Transverse colon (tissue), 4 donors: ENCODE measurements around the gene PDE7B. TPM values are rescaled to one million over a fixed set of nuclear protein-coding genes. Genes with fewer than 3 reads are reported as not detected.

ENCODE experiments used
- DNase-seq: peaks from one replicate; pipeline ENCODE4 v3.0.0-alpha.2; 2019
- H3K27ac ChIP-seq, 4 donors: fragments of 200-600 bp; sonication (generic); 2 replicates each; pipeline ENCODE4 v1.5.1; 2016 to 2018; ENCODE audit warnings: inconsistent platforms in 4 of 4
- H3K27me3 ChIP-seq: fragments of 200-600 bp; sonication (generic); 2 replicates; pipeline ENCODE4 v1.5.1; 2017; ENCODE audit warnings: inconsistent platforms
- H3K36me3 ChIP-seq, 4 donors: fragments of 200-600 bp; sonication (generic); 2 replicates each; pipeline ENCODE4 v1.5.1; 2017 to 2019; ENCODE audit warnings: inconsistent platforms in 4 of 4
- H3K4me1 ChIP-seq, 4 donors: fragments of 200-600 bp; sonication (generic); 2 replicates each; pipeline ENCODE4 v1.5.1; 2017 to 2020; ENCODE audit warnings: inconsistent platforms in 4 of 4
- H3K4me3 ChIP-seq, 4 donors: fragments of 200-600 bp; sonication (generic); 1 replicate in 1 of 4; 2 replicates in 3 of 4; pipeline versions ENCODE4 v1.5.1 to v1.6.1; 2017 to 2019; ENCODE audit warnings: inconsistent platforms in 4 of 4
- H3K9me3 ChIP-seq, 2 donors: fragments of 200-600 bp; sonication (generic); 2 replicates each; pipeline ENCODE4 v1.5.1; 2017 to 2019; ENCODE audit warnings: inconsistent platforms in 2 of 2
- CTCF ChIP-seq, 5 experiments: fragments of 200-600 bp in 3 of 5; fragments of 450-650 bp in 2 of 5; sonication (generic) in 3 of 5; IDR thresholded peaks; 1 replicate in 2 of 5; 2 replicates in 3 of 5; pipeline ENCODE4 v1.5.1; 2016 to 2017; ENCODE audit warnings: antibody characterized with exemption in 5 of 5, inconsistent platforms in 3 of 5, mild to moderate bottlenecking in 2 of 5, moderate library complexity in 1 of 5
- EP300 ChIP-seq: sonication (generic); formaldehyde crosslinking; IDR thresholded peaks from one replicate; pipeline ENCODE4 v1.6.1; 2017; ENCODE audit warnings: antibody characterized with exemption, low read depth
- POLR2A ChIP-seq: fragments of 450-650 bp; IDR thresholded peaks from one replicate; pipeline ENCODE4 v1.6.1; 2016; ENCODE audit warnings: antibody characterized with exemption, mild to moderate bottlenecking, moderate library complexity
- POLR2AphosphoS5 ChIP-seq, 3 donors: sonication (generic); formaldehyde crosslinking; IDR thresholded peaks; one replicate each; pipeline ENCODE4 v1.6.1; 2016; ENCODE audit warnings: antibody characterized with exemption in 3 of 3
- WGBS, 2 donors: methylation state at CpG; one replicate each; pipeline ENCODE4 v1.1.5; 2018; ENCODE audit warnings: low coverage in 1 of 2; 5-methylcytosine and 5-hydroxymethylcytosine counted together
- in situ Hi-C, 4 donors: fragments of 200-750 bp; cut with MboI; loops; one replicate each; pipeline versions ENCODE4 v1.15.0 to v1.15.1; 2017; ENCODE audit warnings: low sequenced_read_pairs in 3 of 4, low pct_ligation_motif_present in 1 of 4, low pct_unique_long_range_greater_than_20kb in 1 of 4
- intact Hi-C: fragments of 100-400 bp; cut with DNase I; formaldehyde crosslinking; loops from one replicate; pipeline ENCODE4 v1.15.1; 2023; ENCODE audit warnings: low total_unique reads
- total RNA-seq, 4 donors: library from RNA; depleted of rRNA; stranded (reverse); fragments of >200 nt; gene quantifications; one replicate each; pipeline ENCODE4 v1.1.0, GENCODE V29; 2016

The PDE7B gene
- total RNA-seq, 4 donors from 2014 or later: 0.40 to 2.2 (median 1.4) TPM

GRCh38 chr6:136153707-136154375, 302.3 kb downstream of the PDE7B start:
- DNase-seq: no peak
- in situ Hi-C loops (no loop called here), intact Hi-C loops (no loop called here)
- Histone ChIP-seq H3K4me1 (no peaks in the 10 kb centered on the region), H3K27ac (no peak overlapping the region), H3K27me3 (no peaks in the 10 kb centered on the region), H3K36me3 (no peaks in the 10 kb centered on the region), H3K4me3 (no peak overlapping the region), H3K9me3 (no peaks in the 10 kb centered on the region)
- 80 to 83% methylated on average over 2 to 7 of the region's 7 CpGs for WGBS, 2 donors
- no peak for TF ChIP-seq EP300
- TF ChIP-seq CTCF (IDR thresholded peaks at IDR 0.05): no peak
- TF ChIP-seq POLR2AphosphoS5 (IDR thresholded peaks at IDR 0.05): no peak
- no peak for TF ChIP-seq POLR2A

- no peak for DNase-seq
- intact Hi-C loops (no loop called here), in situ Hi-C loops (no loop called here)
- H3K9me3 ChIP-seq: no peaks in the 10 kb centered on the region
- H3K36me3 ChIP-seq: no peaks in the 10 kb centered on the region
- H3K4me3 ChIP-seq: no peak overlapping the region
- H3K27me3 ChIP-seq: no peaks in the 10 kb centered on the region
- no peak overlapping the region for H3K27ac ChIP-seq
- H3K4me1 ChIP-seq: no peaks in the 10 kb centered on the region
- TF ChIP-seq CTCF (IDR thresholded peaks at IDR 0.05) (no peak), POLR2A (no peak), POLR2AphosphoS5 (IDR thresholded peaks at IDR 0.05) (no peak), EP300 (no peak)
Observed at GRCh38 chr6:136155191-136155590, 303.7 kb downstream of the PDE7B start.

- Histone ChIP-seq H3K4me3 (no peak overlapping the region), H3K27ac (no peak overlapping the region), H3K4me1 (no peaks in the 10 kb centered on the region), H3K36me3 (no peaks in the 10 kb centered on the region), H3K9me3 (no peaks in the 10 kb centered on the region), H3K27me3 (no peaks in the 10 kb centered on the region)
- intact Hi-C loops (no loop called here), in situ Hi-C loops (no loop called here)
- no peak for DNase-seq
- TF ChIP-seq POLR2A: no peak
- TF ChIP-seq EP300: no peak
- no peak for TF ChIP-seq CTCF (IDR thresholded peaks at IDR 0.05)
- no peak for TF ChIP-seq POLR2AphosphoS5 (IDR thresholded peaks at IDR 0.05)
- WGBS, 2 donors: 93 to 95% methylated on average over 5 of the region's 5 CpGs
Observed at GRCh38 chr6:136157743-136158142, 306.2 kb downstream of the PDE7B start.

GRCh38 chr6:136158387-136158821, 306.9 kb downstream of the PDE7B start:
- peak overlapping the region in 1 of 4 donors; percentile 29 for H3K27ac ChIP-seq
- WGBS, 2 donors: 78 to 84% methylated on average over 2 to 4 of the region's 4 CpGs
- DNase-seq: no peak

More at GRCh38 chr6:136158387-136158821, 306.9 kb downstream of the PDE7B start:
- in situ Hi-C loops (no loop called here), intact Hi-C loops (no loop called here)
- TF ChIP-seq EP300 (no peak), CTCF (IDR thresholded peaks at IDR 0.05) (no peak), POLR2AphosphoS5 (IDR thresholded peaks at IDR 0.05) (no peak), POLR2A (no peak)
- H3K36me3 ChIP-seq: no peaks in the 10 kb centered on the region
- no peaks in the 10 kb centered on the region for H3K27me3 ChIP-seq
- H3K4me3 ChIP-seq: no peak overlapping the region
- no peaks in the 10 kb centered on the region for H3K9me3 ChIP-seq
- H3K4me1 ChIP-seq: no peaks in the 10 kb centered on the region
